ENCODE results near the gene MAS1L.

The MAS1L gene

GRCh38 chr6:29487660-29488059, at the start of gene MAS1L:
Gene MAS1L, minus strand, starts transcription at chr6:29487956. Its CDS starts 54 bp downstream, at chr6:29487902.
- TF ChIP-seq CTCF (IDR thresholded peaks at IDR 0.05) = no peak
- no peak for TF ChIP-seq ZFX (IDR thresholded peaks at IDR 0.05; ENCODE audit: borderline replicate concordance)
- H3K27ac ChIP-seq = no peak within 1 kb of the TSS

- no peak overlapping the region for H3K27ac ChIP-seq
- TF ChIP-seq ZFX (IDR thresholded peaks at IDR 0.05; ENCODE audit: borderline replicate concordance) = no peak
- no peak for TF ChIP-seq CTCF (IDR thresholded peaks at IDR 0.05)
Measured at GRCh38 chr6:29532320-29532951, 44.7 kb upstream of the MAS1L start.

GRCh38 chr6:29531668-29532067, 43.9 kb upstream of the MAS1L start:
- TF ChIP-seq ZFX (IDR thresholded peaks at IDR 0.05; ENCODE audit: borderline replicate concordance) (no peak), CTCF (IDR thresholded peaks at IDR 0.05) (no peak)
- H3K27ac ChIP-seq = no peak overlapping the region

GRCh38 chr6:29530671-29531310, 43.0 kb upstream of the MAS1L start:
- no peak overlapping the region for H3K27ac ChIP-seq
- no peak for TF ChIP-seq ZFX (IDR thresholded peaks at IDR 0.05; ENCODE audit: borderline replicate concordance)

GRCh38 chr6:29529956-29530355, 42.2 kb upstream of the MAS1L start:
- TF ChIP-seq ZFX (IDR thresholded peaks at IDR 0.05; ENCODE audit: borderline replicate concordance) (no peak), CTCF (IDR thresholded peaks at IDR 0.05) (no peak)
- no peak overlapping the region for H3K27ac ChIP-seq

GRCh38 chr6:29528988-29529560, 41.3 kb upstream of the MAS1L start:
- no peak overlapping the region for H3K27ac ChIP-seq
- no peak for TF ChIP-seq ZFX (IDR thresholded peaks at IDR 0.05; ENCODE audit: borderline replicate concordance)
- TF ChIP-seq CTCF (IDR thresholded peaks at IDR 0.05) = no peak

- no peak overlapping the region for H3K27ac ChIP-seq
- no peak for TF ChIP-seq ZFX (IDR thresholded peaks at IDR 0.05; ENCODE audit: borderline replicate concordance)
- no peak for TF ChIP-seq CTCF (IDR thresholded peaks at IDR 0.05)
Measured at GRCh38 chr6:29528300-29528931, 40.7 kb upstream of the MAS1L start.
